ENCODE data around the gene UBIAD1.

DNA sequence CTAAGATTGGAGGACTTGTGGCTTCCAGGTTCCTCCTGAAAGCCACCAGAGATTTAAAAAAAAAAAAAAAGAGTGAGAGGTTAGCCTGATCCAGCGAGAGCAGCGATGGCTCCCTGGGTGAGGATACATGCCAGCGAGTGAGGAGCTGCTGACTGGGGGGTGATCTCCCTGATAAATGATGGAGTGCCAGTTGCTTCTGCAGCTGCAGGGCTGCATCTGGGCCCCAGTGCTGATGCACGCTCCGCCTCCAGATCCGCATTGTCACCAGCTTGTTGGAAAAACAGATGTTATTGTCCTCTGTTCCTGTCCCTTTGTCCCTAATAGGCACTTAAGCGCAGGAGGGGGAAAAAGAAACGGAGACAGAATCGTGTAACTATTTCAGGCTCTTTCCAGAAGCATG, 28.6 kb downstream of the UBIAD1 start:
- TF ChIP-seq, protein P1, sequence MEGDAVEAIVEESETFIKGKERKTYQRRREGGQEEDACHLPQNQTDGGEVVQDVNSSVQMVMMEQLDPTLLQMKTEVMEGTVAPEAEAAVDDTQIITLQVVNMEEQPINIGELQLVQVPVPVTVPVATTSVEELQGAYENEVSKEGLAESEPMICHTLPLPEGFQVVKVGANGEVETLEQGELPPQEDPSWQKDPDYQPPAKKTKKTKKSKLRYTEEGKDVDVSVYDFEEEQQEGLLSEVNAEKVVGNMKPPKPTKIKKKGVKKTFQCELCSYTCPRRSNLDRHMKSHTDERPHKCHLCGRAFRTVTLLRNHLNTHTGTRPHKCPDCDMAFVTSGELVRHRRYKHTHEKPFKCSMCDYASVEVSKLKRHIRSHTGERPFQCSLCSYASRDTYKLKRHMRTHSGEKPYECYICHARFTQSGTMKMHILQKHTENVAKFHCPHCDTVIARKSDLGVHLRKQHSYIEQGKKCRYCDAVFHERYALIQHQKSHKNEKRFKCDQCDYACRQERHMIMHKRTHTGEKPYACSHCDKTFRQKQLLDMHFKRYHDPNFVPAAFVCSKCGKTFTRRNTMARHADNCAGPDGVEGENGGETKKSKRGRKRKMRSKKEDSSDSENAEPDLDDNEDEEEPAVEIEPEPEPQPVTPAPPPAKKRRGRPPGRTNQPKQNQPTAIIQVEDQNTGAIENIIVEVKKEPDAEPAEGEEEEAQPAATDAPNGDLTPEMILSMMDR (IDR thresholded peaks at IDR 0.05; ENCODE audit: low read depth, low read length): no peak
- no peak for TF ChIP-seq EZH2phosphoT487 (IDR thresholded peaks at IDR 0.05; ENCODE audit: low read depth)

All from OCI-LY3 (cell line).